Colon (tissue), 2 donors: ENCODE measurements around the gene BABAM2.

Experiments used
- FAIRE-seq: peaks from 2 replicates; lab custom pipeline; 2012; peaks lifted over from hg19 to GRCh38; lab: Jason Lieb, UNC
- donor health status: control.
- donor health status: control.

BABAM2 gene

DNA sequence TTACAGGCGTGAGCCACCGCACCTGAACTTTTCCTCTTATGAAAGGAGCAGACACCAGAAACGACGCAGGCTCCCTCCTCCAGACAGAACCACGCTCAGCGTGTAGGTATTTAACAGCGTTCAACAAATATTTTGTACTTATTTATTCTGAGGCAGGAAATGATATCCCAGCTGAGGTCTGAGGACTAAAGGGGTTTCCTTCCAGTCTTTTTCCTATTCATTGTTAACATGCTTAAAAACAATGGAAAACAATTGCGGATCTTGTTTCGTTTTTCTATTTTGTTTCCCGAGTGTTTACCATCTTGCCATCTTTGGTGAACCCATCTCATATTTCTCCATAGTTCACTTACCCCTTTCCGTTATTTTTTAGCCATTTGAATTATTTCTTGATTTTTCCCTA is 458.4 kb downstream of the BABAM2 start:
- no peak for FAIRE-seq

DNA sequence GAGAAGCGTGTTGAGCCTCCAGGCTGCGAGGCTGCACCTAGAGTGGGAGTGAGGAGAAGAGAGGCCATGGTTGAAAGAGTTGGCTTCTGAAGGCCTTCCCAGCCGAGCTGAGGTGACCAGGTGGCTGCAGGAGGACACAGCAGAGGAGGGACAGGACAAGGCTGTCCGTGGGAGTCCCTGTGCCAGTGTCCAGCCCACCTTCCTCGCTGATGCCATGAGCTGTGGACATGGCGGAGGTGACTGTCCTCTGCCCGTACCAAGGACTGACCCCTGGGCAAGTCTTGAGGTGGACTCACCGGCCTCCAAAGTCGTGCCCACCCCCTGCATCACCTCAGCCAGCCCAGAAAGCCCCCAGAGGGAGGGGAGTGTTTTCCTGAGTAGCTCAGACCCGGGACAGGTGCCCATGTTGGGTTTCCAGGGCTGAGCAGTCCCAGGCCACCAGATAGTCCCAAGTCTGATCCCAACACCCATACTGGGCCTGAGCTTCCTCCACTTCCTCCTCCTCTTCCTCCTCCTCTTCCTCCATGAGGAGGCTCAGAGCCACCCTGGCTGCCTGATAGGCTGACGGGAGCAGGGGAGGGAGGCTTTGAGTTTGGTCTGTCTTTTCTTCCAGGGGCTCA is 459.1 kb downstream of the BABAM2 start:
- FAIRE-seq, result no peak

DNA sequence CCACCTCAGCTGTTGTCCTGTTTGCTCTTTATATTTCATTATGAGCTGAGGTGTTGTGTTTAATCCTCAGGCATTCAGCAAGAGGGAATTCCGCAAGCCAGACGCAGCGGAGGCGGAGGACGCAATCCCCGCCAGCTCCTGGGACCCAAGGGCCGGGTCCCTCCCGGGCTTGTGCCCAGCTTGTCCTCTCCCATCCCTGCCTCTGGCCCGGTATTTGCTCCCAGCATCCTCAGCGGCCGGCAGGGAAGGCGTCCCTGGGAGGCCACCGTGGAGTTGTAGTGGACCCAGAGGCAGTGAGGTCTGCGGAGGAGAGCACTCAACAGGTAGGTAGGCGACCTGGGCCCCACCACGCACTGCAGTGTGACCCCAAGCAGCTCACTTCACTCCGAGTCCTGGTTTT is 459.7 kb downstream of the BABAM2 start:
- no peak for FAIRE-seq

DNA sequence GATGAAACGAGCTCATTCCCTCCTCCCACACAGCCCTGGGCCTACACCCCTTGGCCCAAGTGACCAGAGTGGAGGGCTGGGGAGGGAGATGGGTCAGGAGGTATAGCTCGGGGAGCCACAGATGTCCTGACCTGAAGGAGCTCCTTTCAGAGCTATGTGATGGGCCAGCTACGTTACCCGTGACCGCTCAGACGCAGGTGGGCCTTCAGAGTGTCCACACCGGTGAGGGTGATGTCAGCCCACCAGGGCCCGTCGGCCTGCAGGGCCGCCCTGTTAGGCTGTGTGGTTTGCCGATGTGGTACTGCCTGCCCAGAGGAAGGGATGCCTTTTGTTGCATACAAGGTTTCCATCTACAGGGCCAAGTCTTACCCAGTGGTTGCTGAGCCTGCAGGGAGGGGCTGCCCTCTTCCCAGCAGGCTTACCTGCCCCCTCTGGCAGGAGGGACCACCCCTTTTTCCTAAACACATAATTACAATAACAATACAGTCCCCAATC is 460.3 kb downstream of the BABAM2 start:
- no peak for FAIRE-seq

DNA sequence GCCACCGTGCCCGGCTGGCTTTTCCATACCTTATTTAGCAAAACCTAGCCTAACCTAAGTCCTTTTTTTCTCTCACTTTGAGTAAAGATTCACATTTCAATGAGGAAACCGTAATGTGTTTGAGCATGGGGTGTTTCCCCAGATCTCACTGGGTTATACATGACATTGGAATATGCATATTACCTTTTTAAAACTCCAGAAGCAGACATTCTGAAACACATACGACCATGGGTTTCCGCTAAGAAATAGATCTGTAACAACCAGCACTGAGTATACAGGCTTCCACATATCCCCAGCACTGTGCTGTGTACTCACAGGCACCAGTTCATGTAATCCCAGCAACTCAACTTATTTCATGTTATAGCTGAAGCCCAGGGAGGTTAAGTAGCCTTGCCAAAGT is 461.1 kb downstream of the BABAM2 start:
- FAIRE-seq, result no peak

DNA sequence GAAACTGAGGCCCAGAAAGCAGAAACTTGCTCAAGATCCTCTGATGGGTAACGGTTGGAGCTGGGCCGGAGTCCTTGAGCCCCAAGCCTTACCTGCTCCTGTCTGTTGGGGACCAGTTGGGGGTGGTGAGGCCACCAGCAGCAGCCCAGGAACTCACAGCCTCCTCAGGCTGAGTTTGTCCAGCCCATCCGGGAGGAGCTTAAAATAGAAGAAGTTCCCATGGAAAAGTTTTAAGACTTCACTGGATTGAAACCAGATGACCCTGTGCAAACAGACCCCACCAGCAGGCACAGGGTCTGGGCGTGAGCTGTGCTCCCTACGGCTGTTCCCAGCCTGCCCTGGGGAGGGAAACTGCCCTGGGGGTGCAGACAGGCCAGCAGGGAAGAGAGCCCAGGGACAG is 461.6 kb downstream of the BABAM2 start:
- FAIRE-seq, result no peak

DNA sequence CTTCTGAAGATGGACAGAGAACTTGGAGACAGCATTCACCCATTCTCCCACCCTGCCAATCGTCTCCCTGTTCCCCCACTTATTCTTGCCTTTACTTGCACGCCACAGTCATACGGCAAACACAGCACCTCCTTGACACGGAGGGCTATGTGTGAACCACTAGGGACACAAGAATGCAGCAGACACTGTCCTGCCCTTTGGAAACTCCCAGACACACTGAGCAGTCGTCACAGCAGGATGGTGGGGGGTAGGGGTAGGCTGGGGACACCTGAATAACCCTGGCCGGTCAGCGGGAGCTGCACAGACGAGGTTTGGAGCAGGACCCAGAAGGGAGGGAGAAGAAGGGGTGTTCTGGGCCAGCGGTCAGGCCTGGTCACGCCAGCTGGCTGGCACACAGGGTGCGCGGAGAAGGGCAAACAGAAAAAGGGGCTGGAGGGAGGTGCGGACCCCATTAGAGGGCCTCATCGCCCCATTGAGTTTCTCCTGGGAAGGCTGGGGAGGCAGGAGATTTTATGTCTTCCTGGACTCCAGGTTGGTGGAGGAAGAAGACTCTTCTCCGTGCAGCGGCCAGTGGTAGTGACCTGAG is 462.2 kb downstream of the BABAM2 start:
- no peak for FAIRE-seq

DNA sequence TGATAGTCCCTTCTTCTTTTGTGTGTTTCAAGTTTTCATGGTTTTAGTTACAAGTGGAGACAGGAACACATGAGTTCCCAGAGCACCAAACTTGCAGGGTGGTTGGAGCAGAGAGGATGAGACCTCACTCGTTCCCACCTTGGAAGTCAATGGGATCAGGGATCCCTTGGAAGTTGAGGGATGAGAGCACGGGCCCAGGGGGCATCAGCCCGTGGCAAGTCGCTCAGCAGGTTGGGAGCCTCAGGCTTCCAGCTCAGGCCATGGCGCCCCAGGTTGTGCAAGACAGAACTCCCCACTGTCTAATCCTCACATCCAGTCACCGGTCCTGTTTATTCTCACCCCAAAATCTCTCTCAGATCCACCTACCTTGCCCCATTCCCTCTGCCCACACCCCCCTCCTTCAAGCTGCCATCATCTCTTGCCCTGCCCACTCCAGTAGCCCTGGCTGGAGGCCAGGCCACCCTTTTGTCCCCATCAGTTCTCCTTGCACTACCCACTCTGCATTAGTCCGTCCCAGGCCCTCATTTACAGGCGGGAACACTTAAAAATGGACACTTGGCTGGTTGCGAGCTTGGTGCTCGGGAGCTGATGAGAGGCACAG is 464.5 kb downstream of the BABAM2 start:
- FAIRE-seq, result no peak

DNA sequence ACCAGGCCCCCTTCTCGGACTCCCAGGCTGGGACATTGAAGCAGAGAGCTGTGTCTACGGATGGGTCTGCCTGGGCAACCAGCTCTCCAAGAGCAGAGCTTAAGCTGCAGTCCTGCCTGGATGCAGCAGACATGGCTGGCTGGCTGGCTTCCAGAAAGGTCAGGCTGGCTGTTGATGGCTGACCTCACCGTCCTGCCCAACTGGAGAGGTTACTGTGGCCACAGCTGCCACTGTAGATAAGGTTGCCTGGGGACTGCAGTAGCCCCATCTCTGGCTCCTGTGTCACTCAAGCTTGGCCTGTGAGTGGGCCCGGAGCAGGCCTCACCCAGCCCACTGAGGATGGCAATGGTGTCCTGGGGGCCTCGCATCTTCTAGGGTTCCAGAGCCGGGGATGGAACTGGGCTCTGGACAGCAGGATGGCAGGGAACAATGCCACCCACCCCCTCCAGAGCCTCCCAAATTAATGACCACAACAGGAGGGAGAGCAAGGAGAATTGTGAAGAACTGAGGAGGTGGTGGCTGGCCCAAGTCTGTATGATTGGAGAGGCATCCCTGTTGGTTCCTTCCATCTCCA is 465.1 kb downstream of the BABAM2 start:
- no peak for FAIRE-seq

DNA sequence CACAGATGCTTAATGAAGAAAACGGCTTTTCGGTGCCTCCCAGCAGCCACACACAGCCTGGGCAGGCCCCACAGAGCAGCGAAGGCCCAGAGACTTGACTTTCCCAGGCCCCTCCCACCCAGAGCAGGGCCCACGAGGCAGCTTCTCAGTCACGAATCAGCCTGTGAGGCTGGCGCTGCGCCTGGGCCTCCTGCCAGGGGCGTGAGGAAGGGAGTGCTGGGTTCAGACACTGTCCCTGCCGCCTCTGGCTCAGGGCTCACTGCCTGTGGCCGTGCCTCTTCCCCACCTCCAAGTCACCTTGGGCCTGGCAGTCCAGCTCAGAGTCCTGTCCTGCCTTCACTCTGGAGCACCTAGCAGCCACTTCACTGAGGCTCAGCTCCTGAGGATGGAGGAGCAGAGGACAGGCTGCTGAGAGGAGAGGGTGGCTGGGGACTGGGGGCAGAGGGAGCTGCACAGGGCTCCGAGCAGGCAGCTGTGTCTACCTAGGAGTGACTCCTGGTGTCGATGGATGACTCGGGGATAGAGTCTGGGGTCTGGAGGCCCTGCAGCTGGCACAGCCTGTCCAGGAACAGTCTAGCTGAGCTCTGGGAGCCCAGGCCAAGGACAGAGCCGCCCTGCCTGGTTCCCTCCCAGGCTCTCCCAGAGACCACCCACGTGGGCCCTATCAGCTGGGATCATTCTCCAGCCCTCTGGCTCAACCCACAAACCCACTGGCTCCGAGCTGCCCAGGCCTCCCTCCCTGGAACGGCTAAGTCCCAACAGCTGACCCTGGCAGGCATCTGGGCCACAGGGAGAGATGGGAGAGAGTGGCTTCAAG is 465.8 kb downstream of the BABAM2 start:
- no peak for FAIRE-seq

DNA sequence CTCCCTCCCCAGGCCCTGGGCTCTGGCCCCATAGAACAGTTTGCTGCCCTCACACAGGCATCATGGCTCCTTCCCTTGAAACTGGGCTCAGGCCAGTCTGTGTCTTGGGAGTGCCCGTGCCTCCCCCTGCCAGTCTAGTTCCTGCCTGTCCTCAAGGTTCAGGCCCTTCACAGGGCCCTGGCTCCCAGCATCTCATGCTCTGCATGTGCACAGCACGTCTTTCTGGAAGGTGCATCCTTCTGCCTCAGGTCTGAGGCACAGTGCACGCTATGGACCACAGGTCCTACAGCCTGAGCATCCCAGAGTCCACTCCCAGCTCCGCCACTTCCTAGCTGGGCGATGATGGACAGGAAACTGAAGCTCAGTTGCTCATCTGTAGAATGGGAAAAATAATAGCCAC is 466.5 kb downstream of the BABAM2 start:
- FAIRE-seq, result no peak

DNA sequence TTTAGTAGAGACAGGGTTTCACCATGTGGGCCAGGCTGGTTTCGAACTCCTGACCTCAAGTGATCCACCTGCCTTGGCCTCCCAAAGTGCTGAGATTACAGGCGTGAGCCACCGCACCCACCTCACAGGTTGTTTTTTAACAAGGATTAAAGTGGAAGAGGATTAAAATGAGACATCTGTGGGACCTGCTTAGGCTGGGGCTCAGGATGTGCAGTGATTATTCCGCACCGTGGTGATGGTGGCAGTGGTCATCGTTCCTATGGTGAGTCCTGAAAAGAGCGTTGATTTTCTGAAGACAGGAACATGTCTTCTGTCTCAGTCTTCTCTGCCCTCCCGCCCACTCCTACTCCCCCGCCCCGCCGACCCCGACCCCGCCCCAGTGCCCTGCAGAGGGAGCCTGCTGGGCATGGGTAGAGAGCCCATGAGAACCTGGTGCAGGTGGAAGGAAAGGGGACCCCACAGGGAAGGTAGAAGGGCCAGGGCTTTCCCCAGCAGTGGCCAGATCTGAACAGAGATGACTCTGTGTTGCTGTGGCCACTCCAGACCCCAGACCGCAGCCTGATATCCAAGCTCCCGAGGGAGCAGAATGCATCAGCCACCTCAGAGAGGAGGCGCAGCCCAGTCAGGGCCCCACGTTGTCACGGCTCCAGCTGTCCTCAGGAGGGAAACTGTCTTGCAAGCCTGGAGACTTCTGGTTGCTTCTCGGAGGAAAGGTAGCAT is 467.6 kb downstream of the BABAM2 start:
- FAIRE-seq, result no peak

DNA sequence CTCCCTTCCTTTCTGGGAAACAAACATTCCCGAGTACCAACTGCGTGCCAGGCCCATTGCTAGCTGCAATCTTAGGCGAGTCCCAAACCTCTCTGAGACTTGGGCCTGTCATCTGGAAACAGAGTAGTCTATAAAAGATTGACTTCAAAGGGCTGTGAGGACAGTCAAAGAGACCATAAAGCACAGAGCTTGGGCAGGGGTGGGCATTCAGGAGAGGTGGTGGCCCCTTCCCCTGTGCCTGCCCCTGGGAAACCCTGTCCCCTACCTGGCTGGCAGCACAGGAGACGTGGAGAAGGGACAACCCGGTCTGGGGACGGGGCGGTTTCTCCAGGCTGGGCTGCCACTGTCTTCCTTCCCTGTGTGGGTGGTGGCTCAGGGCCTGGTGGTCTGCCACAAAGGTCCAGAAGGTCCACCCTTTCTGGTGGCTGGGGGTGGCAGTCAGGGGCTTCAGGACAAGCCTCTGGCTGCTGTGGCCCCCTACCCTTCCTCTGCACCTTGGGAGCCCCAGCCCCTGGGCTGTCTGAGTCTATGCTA is 468.2 kb downstream of the BABAM2 start:
- no peak for FAIRE-seq

DNA sequence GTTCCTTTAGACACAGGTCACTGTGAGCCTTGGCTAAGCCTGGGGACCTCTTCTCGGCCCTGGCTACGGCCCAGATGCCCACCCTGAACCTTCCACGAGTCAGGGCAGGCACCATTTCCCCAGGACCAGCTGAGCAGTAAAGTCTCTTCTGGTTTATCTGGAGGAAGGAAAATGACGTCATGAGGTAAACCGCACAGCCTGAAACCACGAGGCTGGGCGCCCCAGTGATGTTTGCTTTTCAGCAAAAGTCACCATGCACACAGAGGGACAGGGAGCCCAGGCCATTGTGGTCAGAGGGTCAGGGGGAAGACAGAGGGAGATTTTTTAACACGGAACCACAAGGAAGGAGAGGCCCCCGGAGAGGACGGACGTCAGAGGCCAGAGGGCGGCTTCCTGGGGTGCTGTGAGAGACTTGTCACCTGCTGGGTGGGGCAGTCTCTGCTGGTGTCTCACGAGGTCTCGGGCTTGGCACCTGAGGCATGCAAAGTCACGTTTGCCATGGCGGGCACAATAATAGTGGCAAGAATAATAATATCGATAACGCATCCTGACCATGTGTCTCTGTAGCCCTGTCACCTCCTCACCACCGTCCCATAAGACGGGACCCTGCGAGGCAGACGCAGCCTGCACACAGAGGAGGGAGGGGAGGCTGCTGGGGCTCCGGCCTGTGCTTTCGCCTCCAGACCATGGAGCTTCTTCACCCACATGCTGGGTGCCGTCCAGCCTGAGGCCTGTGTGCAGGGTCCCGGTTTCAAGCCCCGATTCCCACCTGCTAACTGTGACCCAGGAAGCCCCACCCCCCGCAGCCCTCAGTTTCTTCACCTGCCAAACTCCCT is 468.9 kb downstream of the BABAM2 start:
- no peak for FAIRE-seq

DNA sequence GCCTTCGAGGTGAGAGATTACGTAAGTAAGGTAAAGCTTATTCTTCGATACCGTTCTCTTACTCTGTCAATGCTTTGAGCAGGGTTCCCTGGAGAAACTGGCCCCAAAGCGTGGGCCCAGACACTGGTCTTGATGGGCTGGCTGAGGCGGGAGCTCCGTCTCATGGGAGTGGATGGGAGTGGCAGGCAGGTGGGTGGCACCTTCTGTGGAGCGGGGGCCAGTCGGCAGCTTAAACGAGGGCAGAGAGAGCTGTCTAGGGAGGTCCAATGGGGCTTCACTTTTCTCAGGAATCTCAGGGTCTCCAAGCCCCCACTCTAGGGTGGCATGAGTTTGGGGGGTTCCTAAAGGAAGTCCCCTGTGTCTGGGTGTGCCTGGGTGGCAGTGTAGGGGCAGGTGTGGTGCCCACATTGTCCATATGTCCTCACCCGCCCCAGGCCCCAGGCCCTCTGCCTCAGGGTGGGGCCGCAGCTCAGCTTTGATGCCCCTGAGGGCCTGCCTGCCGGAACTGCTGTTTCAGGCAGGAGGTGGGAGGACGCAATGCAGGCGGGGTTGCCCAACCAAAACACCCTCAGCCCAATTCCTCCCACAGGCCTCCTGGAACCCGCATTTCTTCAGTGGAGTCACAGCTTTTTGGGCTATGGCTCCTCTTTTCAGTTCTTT is 469.7 kb downstream of the BABAM2 start:
- no peak for FAIRE-seq

DNA sequence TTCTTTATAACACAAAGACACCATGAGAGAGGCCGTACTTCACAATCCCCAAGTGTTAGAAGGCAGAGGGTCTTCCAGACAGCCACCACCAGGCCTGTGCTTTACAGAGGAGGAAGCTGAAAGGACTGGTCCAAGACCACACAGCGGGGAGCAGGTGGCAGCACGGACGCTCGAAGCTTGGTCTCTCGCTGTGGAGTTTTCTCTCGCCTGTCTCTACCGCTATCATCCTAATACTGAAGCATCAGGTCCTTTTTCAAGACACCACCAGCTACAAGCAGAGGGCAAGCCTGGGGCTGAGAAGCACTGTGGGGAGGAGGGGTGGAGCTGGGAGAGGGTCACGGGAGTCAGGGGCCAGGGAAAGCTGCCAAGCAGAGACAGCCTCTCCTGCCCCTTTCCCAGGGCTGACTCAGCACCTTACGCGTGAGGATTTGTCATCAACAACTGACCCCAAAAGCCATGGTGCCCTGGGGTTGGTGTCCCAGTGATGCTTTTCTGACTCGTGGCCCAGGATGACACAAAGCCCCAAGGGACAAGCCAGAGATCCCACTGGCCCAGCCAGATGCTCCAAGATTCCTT is 470.3 kb downstream of the BABAM2 start:
- FAIRE-seq, result no peak

DNA sequence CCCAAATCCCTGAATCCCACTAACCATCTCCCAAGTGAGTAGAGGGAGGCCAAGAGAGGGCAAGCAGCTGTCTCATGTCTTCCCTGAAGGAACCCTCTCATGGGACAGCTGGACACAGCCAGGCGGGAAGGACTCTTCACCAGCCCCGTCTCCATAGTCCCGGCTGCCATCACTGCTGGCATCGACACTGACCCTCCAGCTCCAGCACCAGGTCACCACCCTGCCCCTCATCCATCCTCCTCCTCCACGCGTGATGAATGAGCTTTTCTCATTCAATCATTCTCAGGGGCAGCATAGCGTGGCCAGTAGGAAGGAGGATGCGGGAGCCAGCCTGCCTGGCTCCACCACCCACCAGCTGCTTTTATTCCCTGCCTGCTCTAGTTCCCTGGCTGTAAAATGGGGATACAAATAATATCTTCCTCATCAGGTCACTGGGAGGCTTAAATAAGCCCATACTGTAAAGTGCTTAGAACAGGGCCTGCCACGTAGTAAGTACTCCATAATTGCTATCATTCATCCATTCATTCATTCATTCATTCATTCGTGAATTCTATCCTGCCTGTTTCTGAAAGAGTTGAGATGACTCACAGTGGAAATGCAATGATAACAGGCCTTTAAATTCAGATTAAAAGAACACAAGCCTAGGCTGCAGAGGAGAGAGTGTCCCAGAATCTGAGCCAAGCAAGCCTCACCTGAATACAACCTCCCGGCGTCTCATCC is 471.6 kb downstream of the BABAM2 start:
- FAIRE-seq, result no peak

DNA sequence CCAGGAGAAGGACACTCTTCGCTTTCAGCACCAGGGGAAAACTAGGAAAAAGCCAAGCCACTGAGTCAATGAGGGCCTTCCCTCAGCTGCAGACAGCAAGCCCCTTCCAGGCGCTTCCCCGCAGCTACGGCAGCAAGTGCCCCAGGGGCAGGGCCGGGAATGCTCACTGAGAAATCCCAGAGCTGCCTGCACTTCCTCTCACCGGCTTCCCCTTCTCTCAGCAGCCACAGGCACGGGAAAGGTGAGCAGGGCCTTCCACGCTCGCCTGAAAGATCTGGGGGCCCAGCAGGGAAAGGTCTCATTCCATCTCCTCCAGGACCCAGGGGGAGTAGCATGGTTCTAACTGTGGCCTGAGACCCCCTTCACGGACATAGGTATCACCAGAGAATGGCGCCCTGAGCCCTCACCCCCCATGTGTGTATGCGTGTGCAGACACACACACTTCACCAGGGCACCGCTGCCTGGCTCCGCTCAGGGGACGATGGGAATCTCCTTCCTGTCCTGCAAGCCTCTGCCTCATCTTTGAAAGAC is 472.5 kb downstream of the BABAM2 start:
- FAIRE-seq, result no peak
